HepG2 (cell line): Measurements from ENCODE around the gene KLHDC8B. TPM values are rescaled to one million over a fixed set of nuclear protein-coding genes. Genes with fewer than 3 reads are reported as not detected.
A peak's percentile ranks its signal among the peaks of the same experiment; 100 is the strongest.

Experiments
- ATRX ChIP-seq: sonication (generic); formaldehyde crosslinking; IDR thresholded peaks from 2 replicates; pipeline ENCODE4 v1.4.0; 2020; ENCODE audit warnings: missing genetic modification reagents, borderline replicate concordance
- DBP ChIP-seq: sonication (generic); formaldehyde crosslinking; IDR thresholded peaks from 2 replicates; pipeline ENCODE4 v1.4.0; 2020; ENCODE audit warnings: missing genetic modification reagents; ENCODE audit errors: not compliant biosample characterization
- FOXJ3 ChIP-seq: sonication (generic); formaldehyde crosslinking; IDR thresholded peaks from 2 replicates; pipeline ENCODE4 v1.4.0; 2020; ENCODE audit warnings: missing genetic modification reagents, mild to moderate bottlenecking, borderline replicate concordance
- GFI1 ChIP-seq: sonication (generic); formaldehyde crosslinking; IDR thresholded peaks from 2 replicates; pipeline ENCODE4 v1.5.0; 2020; ENCODE audit warnings: missing genetic modification reagents, mild to moderate bottlenecking, borderline replicate concordance
- MED13 ChIP-seq: sonication (generic); formaldehyde crosslinking; IDR thresholded peaks from 2 replicates; pipeline ENCODE4 v1.5.0; 2020; ENCODE audit warnings: missing genetic modification reagents
- NCOA2 ChIP-seq: sonication (generic); formaldehyde crosslinking; IDR thresholded peaks from 2 replicates; pipeline ENCODE4 v1.8.0; 2022; ENCODE audit warnings: inconsistent platforms
- RNF219 ChIP-seq: sonication (generic); formaldehyde crosslinking; IDR thresholded peaks from 2 replicates; pipeline ENCODE4 v1.5.0; 2020; ENCODE audit warnings: mild to moderate bottlenecking, missing genetic modification reagents
- SALL1 ChIP-seq: sonication (generic); formaldehyde crosslinking; IDR thresholded peaks from 2 replicates; pipeline ENCODE4 v1.8.0; 2022; ENCODE audit warnings: mild to moderate bottlenecking, missing genetic modification reagents
- SNAI1 ChIP-seq: sonication (generic); formaldehyde crosslinking; IDR thresholded peaks from 2 replicates; pipeline ENCODE4 v1.5.0; 2020; ENCODE audit warnings: mild to moderate bottlenecking, missing genetic modification reagents, borderline replicate concordance
- U2AF1 ChIP-seq: fragments of 200-400 bp; formaldehyde crosslinking; optimal IDR thresholded peaks from 2 replicates; pipeline ENCODE3; 2017; ENCODE audit warnings: mild to moderate bottlenecking, low read depth, low read length
- ZBTB38 ChIP-seq: sonication (generic); formaldehyde crosslinking; IDR thresholded peaks from 2 replicates; pipeline ENCODE4 v1.5.1; 2020; ENCODE audit warnings: mild to moderate bottlenecking, missing genetic modification reagents
- ZIK1 ChIP-seq: sonication (generic); formaldehyde crosslinking; IDR thresholded peaks from 2 replicates; pipeline ENCODE4 v1.5.0; 2020; ENCODE audit warnings: mild to moderate bottlenecking, low read depth, missing genetic modification reagents, borderline replicate concordance
- ZNF230 ChIP-seq: sonication (generic); formaldehyde crosslinking; IDR thresholded peaks from 2 replicates; pipeline ENCODE4 v1.4.0; 2020; ENCODE audit warnings: mild to moderate bottlenecking, missing genetic modification reagents
- ZNF256 ChIP-seq: sonication (generic); formaldehyde crosslinking; conservative IDR thresholded peaks from 2 replicates; pipeline ENCODE4 v1.4.0; 2020; ENCODE audit warnings: missing genetic modification reagents
- ZNF30 ChIP-seq: sonication (generic); formaldehyde crosslinking; IDR thresholded peaks from 2 replicates; pipeline ENCODE4 v1.5.0; 2020; ENCODE audit warnings: mild to moderate bottlenecking, missing genetic modification reagents
- ZNF616 ChIP-seq: sonication (generic); formaldehyde crosslinking; IDR thresholded peaks from 2 replicates; pipeline ENCODE4 v1.5.0; 2020; ENCODE audit warnings: low read depth, mild to moderate bottlenecking, missing genetic modification reagents
- ZNF670 ChIP-seq: sonication (generic); formaldehyde crosslinking; IDR thresholded peaks from 2 replicates; pipeline ENCODE4 v1.8.0; 2022; ENCODE audit warnings: mild to moderate bottlenecking, missing genetic modification reagents, borderline replicate concordance
- polyA plus RNA-seq, 8 experiments: library from polyadenylated mRNA; depleted of rRNA in 3 of 8; stranded (reverse) in 7 of 8; unstranded in 1 of 8; fragments of >200 nt; fragmentation: Illumina TruSeq in 4 of 8; extraction: Trizol in 4 of 8; gene quantifications; 2 replicates each; pipeline versions ENCODE4 v1.2.1 to v1.2.3, GENCODE V29; 2011 to 2016; ENCODE audit warnings: low read depth in 4 of 8, missing spikeins in 1 of 8, mixed read lengths in 1 of 8; ENCODE audit not compliant: insufficient read depth in 1 of 8
- total RNA-seq, 5 experiments: library from RNA; depleted of rRNA; stranded (reverse); fragments of >200 nt; fragmentation: Illumina TruSeq; extraction: Trizol; gene quantifications; 2 replicates each; pipeline ENCODE4 v1.2.3, GENCODE V29; 2016; ENCODE audit warnings: low read depth in 1 of 5
- TF ChIP-seq, protein P1 (sequence below): sonication (generic); formaldehyde crosslinking; IDR thresholded peaks from 2 replicates; pipeline ENCODE4 v1.4.0; 2020; ENCODE audit warnings: missing genetic modification reagents, borderline replicate concordance
- TF ChIP-seq, protein P2 (sequence below): sonication (generic); formaldehyde crosslinking; IDR thresholded peaks from 2 replicates; pipeline ENCODE4 v1.8.0; 2022; ENCODE audit warnings: low read depth, missing genetic modification reagents

The KLHDC8B gene
- total and polyA plus RNA-seq, 2 of the 13 experiments (the other 11 are each of a cell fraction or from before 2014, with no cell fraction given) = 17.2 to 17.8 TPM

- TF ChIP-seq ZNF230 = 0 out of 2 replicates have a peak, but pooled peaks have one; percentile 59
- no peak for TF ChIP-seq ZIK1
- no peak for TF ChIP-seq ZNF30 (CRISPR knock-in tag)
- no peak for TF ChIP-seq ZNF616 (CRISPR knock-in tag)
- no peak for TF ChIP-seq GFI1
- TF ChIP-seq, protein P1, sequence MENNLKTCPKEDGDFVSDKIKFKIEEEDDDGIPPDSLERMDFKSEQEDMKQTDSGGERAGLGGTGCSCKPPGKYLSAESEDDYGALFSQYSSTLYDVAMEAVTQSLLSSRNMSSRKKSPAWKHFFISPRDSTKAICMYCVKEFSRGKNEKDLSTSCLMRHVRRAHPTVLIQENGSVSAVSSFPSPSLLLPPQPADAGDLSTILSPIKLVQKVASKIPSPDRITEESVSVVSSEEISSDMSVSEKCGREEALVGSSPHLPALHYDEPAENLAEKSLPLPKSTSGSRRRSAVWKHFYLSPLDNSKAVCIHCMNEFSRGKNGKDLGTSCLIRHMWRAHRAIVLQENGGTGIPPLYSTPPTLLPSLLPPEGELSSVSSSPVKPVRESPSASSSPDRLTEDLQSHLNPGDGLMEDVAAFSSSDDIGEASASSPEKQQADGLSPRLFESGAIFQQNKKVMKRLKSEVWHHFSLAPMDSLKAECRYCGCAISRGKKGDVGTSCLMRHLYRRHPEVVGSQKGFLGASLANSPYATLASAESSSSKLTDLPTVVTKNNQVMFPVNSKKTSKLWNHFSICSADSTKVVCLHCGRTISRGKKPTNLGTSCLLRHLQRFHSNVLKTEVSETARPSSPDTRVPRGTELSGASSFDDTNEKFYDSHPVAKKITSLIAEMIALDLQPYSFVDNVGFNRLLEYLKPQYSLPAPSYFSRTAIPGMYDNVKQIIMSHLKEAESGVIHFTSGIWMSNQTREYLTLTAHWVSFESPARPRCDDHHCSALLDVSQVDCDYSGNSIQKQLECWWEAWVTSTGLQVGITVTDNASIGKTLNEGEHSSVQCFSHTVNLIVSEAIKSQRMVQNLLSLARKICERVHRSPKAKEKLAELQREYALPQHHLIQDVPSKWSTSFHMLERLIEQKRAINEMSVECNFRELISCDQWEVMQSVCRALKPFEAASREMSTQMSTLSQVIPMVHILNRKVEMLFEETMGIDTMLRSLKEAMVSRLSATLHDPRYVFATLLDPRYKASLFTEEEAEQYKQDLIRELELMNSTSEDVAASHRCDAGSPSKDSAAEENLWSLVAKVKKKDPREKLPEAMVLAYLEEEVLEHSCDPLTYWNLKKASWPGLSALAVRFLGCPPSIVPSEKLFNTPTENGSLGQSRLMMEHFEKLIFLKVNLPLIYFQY = no peak
- TF ChIP-seq ZNF256 (CRISPR knock-in tag) = no peak
- TF ChIP-seq U2AF1 = no peak
- no peak for TF ChIP-seq MED13 (CRISPR knock-in tag)
- TF ChIP-seq ZBTB38 (CRISPR knock-in tag) = no peak
- no peak for TF ChIP-seq FOXJ3 (CRISPR knock-in tag)
- TF ChIP-seq ZNF670 (CRISPR knock-in tag) = no peak
- TF ChIP-seq NCOA2 (CRISPR knock-in tag) = no peak
- peak; percentile 69 for TF ChIP-seq SALL1 (CRISPR knock-in tag)
- TF ChIP-seq, protein P2, sequence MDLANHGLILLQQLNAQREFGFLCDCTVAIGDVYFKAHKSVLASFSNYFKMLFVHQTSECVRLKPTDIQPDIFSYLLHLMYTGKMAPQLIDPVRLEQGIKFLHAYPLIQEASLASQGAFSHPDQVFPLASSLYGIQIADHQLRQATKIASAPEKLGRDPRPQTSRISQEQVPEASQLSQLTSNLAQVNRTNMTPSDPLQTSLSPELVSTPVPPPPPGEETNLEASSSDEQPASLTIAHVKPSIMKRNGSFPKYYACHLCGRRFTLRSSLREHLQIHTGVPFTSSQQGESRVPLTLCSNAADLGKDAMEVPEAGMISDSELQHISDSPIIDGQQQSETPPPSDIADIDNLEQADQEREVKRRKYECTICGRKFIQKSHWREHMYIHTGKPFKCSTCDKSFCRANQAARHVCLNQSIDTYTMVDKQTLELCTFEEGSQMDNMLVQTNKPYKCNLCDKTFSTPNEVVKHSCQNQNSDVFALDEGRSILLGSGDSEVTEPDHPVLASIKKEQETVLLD (CRISPR knock-in tag) = 0 out of 2 replicates have a peak, but pooled peaks have one; percentile 51
- TF ChIP-seq ATRX = no peak
- no peak for TF ChIP-seq RNF219 (CRISPR knock-in tag)
- TF ChIP-seq SNAI1 (CRISPR knock-in tag) = no peak
- TF ChIP-seq DBP (CRISPR knock-in tag) = no peak
Measured at GRCh38 chr3:49165771-49166751, 5.3 kb upstream of the KLHDC8B start, which contains the start of gene CCDC71 (continued).
